Measurements from ENCODE around the gene LDAF1.

LDAF1 gene

DNA sequence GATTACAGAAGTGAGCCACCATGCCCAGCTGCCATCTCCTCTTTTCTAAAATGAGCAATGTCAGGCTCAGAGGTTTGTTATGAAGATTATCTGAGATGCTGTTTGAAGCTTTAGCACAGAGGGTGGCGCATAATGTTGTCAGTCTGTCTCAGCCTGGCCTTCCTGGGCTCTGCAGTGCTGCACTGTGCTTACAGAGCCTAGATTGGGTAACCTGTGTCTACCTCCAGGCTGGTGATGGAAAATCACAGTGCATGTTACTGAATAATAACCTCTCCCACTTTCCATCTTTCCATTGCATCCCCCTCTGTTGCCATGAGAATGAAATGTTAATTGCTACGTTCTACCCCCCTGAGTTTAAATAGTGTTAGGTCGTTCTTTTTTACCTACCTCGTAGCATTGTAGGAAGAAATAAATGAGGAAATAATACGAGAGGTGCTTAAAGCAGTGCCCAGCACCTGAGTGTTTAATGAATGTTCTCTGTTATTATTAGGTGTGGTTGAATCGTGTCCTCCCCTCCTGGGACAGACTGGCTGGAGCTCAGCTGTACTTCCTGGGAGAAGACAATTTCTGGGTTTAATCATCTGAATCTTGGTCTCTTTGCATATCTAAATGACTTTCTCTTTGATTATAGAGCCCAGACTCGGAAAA is 6.2 kb downstream of the LDAF1 start:
- TF ChIP-seq PPARA (CRISPR knock-in tag; IDR thresholded peaks at IDR 0.05; ENCODE audit: borderline replicate concordance) (no peak), OSR1 (CRISPR knock-in tag; IDR thresholded peaks at IDR 0.05) (no peak), ISL1 (CRISPR knock-in tag; IDR thresholded peaks at IDR 0.05) (no peak), RARB (CRISPR knock-in tag; IDR thresholded peaks at IDR 0.05) (no peak), ZFP3 (CRISPR knock-in tag; IDR thresholded peaks at IDR 0.05) (no peak), ZNF8 (CRISPR knock-in tag; IDR thresholded peaks at IDR 0.05) (no peak)

DNA sequence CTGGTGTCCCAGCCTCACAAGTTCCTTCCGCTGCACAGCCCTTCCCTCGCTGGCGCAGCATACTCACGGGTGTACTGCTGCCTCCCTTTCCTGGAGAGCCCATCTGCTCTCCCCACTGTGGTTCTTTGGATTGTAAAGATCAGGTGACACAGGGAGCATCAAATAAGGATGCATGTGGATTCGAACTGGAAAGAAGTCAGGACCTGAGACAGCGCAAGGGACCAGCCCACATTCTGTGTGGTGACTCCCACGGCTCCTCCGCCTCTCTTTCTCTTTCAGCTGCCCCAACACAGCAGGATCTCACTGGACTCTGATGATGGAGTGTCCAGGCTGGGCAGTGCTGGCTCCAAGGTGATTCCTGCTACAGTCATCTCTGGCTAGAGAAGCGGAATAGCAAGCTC is 8.1 kb downstream of the LDAF1 start:
- TF ChIP-seq OSR1 (CRISPR knock-in tag; IDR thresholded peaks at IDR 0.05) (no peak), PPARA (CRISPR knock-in tag; IDR thresholded peaks at IDR 0.05; ENCODE audit: borderline replicate concordance) (no peak), ZNF565 (CRISPR knock-in tag; conservative IDR thresholded peaks at IDR 0.05; ENCODE audit: low read depth) (no peak), SNAI2 (CRISPR knock-in tag; IDR thresholded peaks at IDR 0.05) (no peak), ZNF8 (CRISPR knock-in tag; IDR thresholded peaks at IDR 0.05) (no peak), CSDC2 (CRISPR knock-in tag; IDR thresholded peaks at IDR 0.05) (no peak), RARB (CRISPR knock-in tag; IDR thresholded peaks at IDR 0.05) (no peak), BACH2 (CRISPR knock-in tag; IDR thresholded peaks at IDR 0.05; ENCODE audit: borderline replicate concordance) (no peak), GLIS3 (CRISPR knock-in tag; IDR thresholded peaks at IDR 0.05) (no peak)
- TF ChIP-seq, protein P1, sequence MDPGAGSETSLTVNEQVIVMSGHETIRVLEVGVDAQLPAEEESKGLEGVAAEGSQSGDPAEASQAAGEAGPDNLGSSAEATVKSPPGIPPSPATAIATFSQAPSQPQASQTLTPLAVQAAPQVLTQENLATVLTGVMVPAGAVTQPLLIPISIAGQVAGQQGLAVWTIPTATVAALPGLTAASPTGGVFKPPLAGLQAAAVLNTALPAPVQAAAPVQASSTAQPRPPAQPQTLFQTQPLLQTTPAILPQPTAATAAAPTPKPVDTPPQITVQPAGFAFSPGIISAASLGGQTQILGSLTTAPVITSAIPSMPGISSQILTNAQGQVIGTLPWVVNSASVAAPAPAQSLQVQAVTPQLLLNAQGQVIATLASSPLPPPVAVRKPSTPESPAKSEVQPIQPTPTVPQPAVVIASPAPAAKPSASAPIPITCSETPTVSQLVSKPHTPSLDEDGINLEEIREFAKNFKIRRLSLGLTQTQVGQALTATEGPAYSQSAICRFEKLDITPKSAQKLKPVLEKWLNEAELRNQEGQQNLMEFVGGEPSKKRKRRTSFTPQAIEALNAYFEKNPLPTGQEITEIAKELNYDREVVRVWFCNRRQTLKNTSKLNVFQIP (CRISPR knock-in tag; IDR thresholded peaks at IDR 0.05; ENCODE audit: borderline replicate concordance, low read depth): no peak
- TF ChIP-seq, protein P2, sequence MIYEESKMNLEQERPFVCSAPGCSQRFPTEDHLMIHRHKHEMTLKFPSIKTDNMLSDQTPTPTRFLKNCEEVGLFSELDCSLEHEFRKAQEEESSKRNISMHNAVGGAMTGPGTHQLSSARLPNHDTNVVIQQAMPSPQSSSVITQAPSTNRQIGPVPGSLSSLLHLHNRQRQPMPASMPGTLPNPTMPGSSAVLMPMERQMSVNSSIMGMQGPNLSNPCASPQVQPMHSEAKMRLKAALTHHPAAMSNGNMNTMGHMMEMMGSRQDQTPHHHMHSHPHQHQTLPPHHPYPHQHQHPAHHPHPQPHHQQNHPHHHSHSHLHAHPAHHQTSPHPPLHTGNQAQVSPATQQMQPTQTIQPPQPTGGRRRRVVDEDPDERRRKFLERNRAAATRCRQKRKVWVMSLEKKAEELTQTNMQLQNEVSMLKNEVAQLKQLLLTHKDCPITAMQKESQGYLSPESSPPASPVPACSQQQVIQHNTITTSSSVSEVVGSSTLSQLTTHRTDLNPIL (CRISPR knock-in tag; IDR thresholded peaks at IDR 0.05; ENCODE audit: low read depth): no peak

More for the DNA sequence above, 6.2 kb downstream of the LDAF1 start:
- ATAC-seq: no peak

DNA sequence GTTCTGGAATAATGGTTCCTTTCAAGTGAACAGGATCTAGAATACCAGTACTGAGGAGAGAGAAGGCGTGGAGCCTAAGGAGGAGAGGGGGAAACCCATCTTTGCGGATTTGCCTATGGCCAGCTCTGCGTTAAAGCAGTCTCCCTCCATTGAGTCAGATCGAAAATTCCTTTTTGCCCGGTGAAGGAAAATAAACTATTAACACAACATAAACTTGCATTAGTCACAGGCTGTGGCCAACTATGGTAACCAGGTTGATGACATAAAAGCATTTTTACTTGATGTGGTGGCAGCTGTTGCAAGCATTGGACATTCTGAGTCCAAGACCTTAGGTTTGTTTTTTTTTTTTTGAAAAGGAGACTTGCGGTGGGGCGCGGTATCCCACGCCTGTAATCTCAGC is 8.9 kb downstream of the LDAF1 start:
- no peak for TF ChIP-seq TOX (CRISPR knock-in tag; IDR thresholded peaks at IDR 0.05; ENCODE audit: borderline replicate concordance)
- TF ChIP-seq, protein P1 (CRISPR knock-in tag; IDR thresholded peaks at IDR 0.05; ENCODE audit: borderline replicate concordance, low read depth): no peak
- TF ChIP-seq ARNTL (CRISPR knock-in tag; IDR thresholded peaks at IDR 0.05; ENCODE audit: borderline replicate concordance, low read depth): no peak
- TF ChIP-seq RARB (CRISPR knock-in tag; IDR thresholded peaks at IDR 0.05): no peak
- no peak for TF ChIP-seq OSR1 (CRISPR knock-in tag; IDR thresholded peaks at IDR 0.05)
- no peak for TF ChIP-seq ZNF8 (CRISPR knock-in tag; IDR thresholded peaks at IDR 0.05)
- TF ChIP-seq ISL1 (CRISPR knock-in tag; IDR thresholded peaks at IDR 0.05): no peak
- TF ChIP-seq ZNF565 (CRISPR knock-in tag; conservative IDR thresholded peaks at IDR 0.05; ENCODE audit: low read depth): no peak
- TF ChIP-seq, protein P3, sequence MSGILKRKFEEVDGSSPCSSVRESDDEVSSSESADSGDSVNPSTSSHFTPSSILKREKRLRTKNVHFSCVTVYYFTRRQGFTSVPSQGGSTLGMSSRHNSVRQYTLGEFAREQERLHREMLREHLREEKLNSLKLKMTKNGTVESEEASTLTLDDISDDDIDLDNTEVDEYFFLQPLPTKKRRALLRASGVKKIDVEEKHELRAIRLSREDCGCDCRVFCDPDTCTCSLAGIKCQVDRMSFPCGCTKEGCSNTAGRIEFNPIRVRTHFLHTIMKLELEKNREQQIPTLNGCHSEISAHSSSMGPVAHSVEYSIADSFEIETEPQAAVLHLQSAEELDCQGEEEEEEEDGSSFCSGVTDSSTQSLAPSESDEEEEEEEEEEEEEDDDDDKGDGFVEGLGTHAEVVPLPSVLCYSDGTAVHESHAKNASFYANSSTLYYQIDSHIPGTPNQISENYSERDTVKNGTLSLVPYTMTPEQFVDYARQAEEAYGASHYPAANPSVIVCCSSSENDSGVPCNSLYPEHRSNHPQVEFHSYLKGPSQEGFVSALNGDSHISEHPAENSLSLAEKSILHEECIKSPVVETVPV (CRISPR knock-in tag; IDR thresholded peaks at IDR 0.05): no peak
- TF ChIP-seq, protein P2 (CRISPR knock-in tag; IDR thresholded peaks at IDR 0.05; ENCODE audit: low read depth): no peak
- no peak for TF ChIP-seq CSDC2 (CRISPR knock-in tag; IDR thresholded peaks at IDR 0.05)
- TF ChIP-seq ESRRG (CRISPR knock-in tag; IDR thresholded peaks at IDR 0.05): no peak
- TF ChIP-seq SNAI2 (CRISPR knock-in tag; IDR thresholded peaks at IDR 0.05): no peak
- TF ChIP-seq BACH2 (CRISPR knock-in tag; IDR thresholded peaks at IDR 0.05; ENCODE audit: borderline replicate concordance): no peak
- no peak; the same call in 2 of the 3 replicates for ATAC-seq

More for the DNA sequence above, 8.1 kb downstream of the LDAF1 start:
- ATAC-seq: no peak

DNA sequence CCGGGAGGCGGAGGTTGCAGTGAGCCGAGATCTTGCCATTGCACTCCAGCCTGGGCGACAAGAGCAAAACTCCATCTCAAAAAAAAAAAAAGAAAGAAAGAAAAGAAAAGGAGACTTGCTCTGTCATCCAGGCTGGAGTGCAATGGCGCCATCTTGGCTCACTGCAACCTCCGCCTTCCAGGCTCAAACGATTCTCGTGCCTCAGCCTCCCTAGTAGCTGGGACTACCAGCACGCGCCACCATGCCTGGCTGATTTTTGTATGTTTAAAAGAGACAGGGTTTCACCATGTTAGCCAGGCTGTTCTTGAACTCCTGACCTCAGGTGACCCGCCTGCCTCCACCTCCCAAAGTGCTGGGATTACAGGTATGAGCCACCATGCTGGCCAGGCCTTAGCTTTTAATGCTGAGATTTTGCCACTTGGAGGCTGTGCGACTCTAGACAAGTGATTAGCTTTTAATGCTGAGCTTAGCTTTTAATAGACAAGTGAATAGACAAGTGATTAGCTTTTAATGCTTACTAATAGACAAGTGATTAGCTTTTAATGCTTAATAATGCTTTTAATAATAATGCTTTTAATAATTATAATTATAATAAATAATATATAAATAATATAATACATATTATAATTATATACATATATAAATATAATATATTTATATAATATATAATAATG is 9.6 kb downstream of the LDAF1 start:
- no peak for ATAC-seq
- TF ChIP-seq ZNF8 (CRISPR knock-in tag; IDR thresholded peaks at IDR 0.05): no peak
- TF ChIP-seq ZNF565 (CRISPR knock-in tag; conservative IDR thresholded peaks at IDR 0.05; ENCODE audit: low read depth): no peak
- no peak for TF ChIP-seq OSR1 (CRISPR knock-in tag; IDR thresholded peaks at IDR 0.05)
- no peak for TF ChIP-seq ISL1 (CRISPR knock-in tag; IDR thresholded peaks at IDR 0.05)
- TF ChIP-seq BACH2 (CRISPR knock-in tag; IDR thresholded peaks at IDR 0.05; ENCODE audit: borderline replicate concordance): no peak
- no peak for TF ChIP-seq CSDC2 (CRISPR knock-in tag; IDR thresholded peaks at IDR 0.05)
- TF ChIP-seq ZFP3 (CRISPR knock-in tag; IDR thresholded peaks at IDR 0.05): no peak
- no peak for TF ChIP-seq GLIS3 (CRISPR knock-in tag; IDR thresholded peaks at IDR 0.05)
- TF ChIP-seq, protein P1 (CRISPR knock-in tag; IDR thresholded peaks at IDR 0.05; ENCODE audit: borderline replicate concordance, low read depth): no peak
- TF ChIP-seq, protein P4, sequence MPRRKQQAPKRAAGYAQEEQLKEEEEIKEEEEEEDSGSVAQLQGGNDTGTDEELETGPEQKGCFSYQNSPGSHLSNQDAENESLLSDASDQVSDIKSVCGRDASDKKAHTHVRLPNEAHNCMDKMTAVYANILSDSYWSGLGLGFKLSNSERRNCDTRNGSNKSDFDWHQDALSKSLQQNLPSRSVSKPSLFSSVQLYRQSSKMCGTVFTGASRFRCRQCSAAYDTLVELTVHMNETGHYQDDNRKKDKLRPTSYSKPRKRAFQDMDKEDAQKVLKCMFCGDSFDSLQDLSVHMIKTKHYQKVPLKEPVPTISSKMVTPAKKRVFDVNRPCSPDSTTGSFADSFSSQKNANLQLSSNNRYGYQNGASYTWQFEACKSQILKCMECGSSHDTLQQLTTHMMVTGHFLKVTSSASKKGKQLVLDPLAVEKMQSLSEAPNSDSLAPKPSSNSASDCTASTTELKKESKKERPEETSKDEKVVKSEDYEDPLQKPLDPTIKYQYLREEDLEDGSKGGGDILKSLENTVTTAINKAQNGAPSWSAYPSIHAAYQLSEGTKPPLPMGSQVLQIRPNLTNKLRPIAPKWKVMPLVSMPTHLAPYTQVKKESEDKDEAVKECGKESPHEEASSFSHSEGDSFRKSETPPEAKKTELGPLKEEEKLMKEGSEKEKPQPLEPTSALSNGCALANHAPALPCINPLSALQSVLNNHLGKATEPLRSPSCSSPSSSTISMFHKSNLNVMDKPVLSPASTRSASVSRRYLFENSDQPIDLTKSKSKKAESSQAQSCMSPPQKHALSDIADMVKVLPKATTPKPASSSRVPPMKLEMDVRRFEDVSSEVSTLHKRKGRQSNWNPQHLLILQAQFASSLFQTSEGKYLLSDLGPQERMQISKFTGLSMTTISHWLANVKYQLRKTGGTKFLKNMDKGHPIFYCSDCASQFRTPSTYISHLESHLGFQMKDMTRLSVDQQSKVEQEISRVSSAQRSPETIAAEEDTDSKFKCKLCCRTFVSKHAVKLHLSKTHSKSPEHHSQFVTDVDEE (CRISPR knock-in tag; IDR thresholded peaks at IDR 0.05): no peak
- no peak for TF ChIP-seq ARNTL (CRISPR knock-in tag; IDR thresholded peaks at IDR 0.05; ENCODE audit: borderline replicate concordance, low read depth)
